ENCODE data around the gene UNC13A.

The UNC13A gene

DNA sequence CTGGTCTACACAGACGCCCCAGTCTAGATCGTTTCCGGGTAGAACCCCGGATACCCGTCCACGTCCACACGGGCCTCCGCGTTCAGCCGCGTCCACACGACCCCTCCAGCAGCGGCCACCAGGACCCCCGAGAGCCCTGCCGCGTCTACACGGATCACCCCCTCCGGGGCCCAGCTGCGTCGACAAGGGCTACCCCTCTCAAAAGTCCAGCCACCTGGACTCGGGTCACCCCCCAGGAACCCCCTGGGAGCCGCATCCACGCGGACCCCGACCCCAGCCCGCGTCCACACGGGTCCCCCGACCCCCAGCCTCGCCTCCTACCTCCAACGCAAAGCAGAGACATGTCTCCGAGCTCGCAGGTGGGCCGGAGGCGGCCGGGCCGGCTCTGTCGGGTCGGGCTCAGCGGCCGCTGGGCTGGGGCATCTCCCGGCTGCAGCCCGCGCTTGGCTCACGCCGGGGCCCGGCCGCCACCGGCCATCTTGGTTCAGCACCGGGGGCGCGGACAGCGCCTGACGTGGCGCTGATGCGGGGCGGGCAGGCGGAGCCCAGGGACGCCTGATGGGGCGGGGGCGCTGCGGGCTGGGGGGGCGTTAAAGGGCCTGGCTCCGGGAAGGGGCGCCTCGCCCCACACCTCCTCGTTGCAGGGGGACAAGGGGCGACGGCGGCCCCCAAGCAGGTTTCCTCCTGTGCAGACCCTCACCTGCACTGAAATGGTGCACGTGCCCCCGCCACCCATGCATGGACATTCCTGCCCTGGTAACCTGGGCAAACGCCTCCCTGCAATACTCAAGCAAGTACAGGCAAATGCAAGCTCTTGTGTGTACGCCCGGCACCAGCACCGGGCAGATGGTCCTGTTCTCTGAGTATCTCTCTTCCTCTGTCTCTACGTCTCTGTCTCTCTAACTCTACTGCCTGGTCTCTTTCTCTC is at the start of gene UNC13A:
Gene UNC13A (minus strand): TSS at position 498 of the 928 bp plus-strand sequence. CDS start 155 bp downstream, at position 343.
- DNase-seq (ENCODE audit: low spot score): peak; percentile 40

DNA sequence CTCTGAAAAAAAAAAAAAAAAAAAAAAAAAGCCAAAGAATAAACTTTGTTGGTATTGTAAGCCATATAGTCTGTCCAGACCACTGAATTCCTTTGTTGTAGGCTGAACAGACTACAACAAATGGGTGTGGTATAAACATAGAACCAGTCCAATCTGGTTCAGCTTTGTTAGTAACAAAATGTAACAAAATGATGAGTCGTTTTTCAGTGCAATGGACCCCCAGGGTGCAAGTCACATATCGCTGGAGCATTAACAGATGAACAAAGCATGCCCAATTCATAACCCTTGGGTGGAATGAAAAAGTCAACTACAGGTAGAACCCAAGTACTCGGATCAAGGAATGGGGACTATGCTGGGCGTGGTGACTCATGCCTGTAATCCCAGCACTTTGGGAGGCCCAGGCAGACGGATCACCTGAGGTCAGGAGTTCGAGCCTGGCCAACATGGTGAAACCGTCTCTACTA is 49.6 kb upstream of the UNC13A start:
- no peak for DNase-seq (ENCODE audit: low spot score)

DNA sequence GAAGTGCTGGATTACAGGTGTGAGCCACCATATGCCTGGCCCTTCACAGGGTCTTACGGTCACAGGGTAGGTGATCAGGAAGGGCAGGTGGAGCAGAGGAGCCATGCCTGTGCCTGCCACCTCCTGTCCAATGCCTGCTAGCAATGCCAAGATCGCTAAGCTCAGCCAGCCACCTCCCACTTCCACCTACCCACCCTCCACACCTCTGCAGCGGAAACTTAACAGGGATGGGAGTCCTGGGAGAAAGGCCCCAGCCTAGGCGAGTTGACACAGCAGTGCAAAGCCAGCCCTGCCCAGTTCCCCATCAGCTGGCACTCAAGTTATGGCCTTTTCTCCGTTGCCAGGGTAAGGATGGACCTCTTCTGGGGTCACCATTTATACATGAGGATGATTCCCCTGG is 47.3 kb upstream of the UNC13A start:
- no peak for DNase-seq (ENCODE audit: low spot score)

DNA sequence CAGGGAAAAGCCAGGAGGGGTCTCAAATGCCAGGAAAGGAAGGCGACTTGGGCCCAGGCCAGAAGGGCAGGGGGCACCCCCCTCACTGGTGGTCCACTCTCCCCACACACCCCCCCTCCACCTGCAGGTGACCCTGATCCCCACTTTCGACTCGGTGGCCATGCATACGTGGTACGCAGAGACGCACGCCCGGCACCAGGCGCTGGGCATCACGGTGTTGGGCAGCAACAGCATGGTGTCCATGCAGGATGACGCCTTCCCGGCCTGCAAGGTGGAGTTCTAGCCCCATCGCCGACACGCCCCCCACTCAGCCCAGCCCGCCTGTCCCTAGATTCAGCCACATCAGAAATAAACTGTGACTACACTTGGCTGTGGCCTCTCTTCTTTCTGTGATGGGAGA is 46.0 kb upstream of the UNC13A start:
- no peak for DNase-seq (ENCODE audit: low spot score)

DNA sequence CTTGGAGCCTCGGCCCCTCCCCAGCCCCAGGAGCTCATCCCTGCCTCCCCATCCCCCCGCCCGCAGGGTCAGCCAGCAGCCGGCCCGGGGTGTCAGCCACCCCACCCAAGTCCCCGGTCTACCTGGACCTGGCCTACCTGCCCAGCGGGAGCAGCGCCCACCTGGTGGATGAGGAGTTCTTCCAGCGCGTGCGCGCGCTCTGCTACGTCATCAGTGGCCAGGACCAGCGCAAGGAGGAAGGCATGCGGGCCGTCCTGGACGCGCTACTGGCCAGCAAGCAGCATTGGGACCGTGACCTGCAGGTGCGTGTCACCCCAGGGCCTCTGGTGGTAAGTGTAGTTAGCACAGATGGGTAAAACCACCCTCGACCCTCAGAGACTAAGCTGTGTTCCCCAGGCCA is 45.0 kb upstream of the UNC13A start:
- no peak for DNase-seq (ENCODE audit: low spot score)

DNA sequence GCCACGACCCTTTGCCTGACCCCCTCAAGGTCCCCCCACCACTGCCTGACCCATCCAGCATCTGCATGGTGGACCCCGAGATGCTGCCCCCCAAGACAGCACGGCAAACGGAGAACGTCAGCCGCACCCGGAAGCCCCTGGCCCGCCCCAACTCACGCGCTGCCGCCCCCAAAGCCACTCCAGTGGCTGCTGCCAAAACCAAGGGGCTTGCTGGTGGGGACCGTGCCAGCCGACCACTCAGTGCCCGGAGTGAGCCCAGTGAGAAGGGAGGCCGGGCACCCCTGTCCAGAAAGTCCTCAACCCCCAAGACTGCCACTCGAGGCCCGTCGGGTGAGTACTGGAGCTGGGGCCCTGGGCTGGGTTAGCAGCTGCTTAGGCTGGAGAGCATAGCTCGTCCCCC is 39.7 kb upstream of the UNC13A start:
- DNase-seq (ENCODE audit: low spot score): no peak

DNA sequence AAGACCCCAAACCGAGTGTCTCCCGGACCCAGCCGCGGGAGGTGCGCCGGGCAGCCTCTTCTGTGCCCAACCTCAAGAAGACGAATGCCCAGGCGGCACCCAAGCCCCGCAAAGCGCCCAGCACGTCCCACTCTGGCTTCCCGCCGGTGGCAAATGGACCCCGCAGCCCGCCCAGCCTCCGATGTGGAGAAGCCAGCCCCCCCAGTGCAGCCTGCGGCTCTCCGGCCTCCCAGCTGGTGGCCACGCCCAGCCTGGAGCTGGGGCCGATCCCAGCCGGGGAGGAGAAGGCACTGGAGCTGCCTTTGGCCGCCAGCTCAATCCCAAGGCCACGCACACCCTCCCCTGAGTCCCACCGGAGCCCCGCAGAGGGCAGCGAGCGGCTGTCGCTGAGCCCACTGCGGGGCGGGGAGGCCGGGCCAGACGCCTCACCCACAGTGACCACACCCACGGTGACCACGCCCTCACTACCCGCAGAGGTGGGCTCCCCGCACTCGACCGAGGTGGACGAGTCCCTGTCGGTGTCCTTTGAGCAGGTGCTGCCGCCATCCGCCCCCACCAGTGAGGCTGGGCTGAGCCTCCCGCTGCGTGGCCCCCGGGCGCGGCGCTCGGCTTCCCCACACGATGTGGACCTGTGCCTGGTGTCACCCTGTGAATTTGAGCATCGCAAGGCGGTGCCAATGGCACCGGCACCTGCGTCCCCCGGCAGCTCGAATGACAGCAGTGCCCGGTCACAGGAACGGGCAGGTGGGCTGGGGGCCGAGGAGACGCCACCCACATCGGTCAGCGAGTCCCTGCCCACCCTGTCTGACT is 39.0 kb upstream of the UNC13A start:
- no peak for DNase-seq (ENCODE audit: low spot score)

DNA sequence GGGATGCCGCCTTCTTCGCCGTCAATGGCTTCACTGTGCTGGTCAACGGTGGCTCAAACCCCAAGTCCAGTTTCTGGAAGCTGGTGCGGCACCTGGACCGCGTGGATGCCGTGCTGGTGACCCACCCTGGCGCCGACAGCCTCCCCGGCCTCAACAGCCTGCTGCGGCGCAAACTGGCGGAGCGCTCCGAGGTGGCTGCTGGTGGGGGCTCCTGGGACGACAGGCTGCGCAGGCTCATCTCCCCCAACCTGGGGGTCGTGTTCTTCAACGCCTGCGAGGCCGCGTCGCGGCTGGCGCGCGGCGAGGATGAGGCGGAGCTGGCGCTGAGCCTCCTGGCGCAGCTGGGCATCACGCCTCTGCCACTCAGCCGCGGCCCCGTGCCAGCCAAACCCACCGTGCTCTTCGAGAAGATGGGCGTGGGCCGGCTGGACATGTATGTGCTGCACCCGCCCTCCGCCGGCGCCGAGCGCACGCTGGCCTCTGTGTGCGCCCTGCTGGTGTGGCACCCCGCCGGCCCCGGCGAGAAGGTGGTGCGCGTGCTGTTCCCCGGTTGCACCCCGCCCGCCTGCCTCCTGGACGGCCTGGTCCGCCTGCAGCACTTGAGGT is 38.1 kb upstream of the UNC13A start:
- DNase-seq (ENCODE audit: low spot score): no peak

DNA sequence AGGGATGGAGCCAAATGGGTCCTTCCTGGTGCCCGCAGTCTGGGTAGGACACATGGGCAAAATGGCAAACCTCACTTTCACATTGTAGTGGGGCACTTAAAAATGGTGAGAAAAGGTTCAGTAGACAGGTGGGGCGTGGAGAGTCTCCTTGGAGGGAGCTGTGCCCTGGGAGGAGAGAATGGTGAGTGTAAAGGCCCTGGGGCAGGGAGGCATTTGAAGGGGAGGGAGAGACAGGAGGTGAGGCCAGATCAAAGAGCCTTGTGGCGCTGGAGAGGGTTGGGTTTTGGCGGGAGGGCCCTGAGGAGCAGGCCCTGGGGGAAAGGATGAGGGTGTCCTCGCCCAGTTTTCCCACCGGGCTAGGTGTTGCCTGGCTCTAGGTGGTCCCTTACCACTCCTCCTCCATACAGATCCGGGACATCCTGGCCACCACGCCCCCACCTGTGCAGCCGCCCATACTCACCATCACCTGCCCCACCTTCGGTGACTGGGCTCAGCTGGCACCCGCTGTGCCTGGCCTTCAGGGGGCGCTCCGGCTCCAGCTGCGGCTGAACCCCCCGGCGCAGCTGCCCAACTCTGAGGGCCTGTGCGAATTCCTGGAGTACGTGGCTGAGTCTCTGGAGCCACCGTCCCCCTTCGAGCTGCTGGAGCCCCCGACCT is 37.4 kb upstream of the UNC13A start:
- no peak for DNase-seq (ENCODE audit: low spot score)

DNA sequence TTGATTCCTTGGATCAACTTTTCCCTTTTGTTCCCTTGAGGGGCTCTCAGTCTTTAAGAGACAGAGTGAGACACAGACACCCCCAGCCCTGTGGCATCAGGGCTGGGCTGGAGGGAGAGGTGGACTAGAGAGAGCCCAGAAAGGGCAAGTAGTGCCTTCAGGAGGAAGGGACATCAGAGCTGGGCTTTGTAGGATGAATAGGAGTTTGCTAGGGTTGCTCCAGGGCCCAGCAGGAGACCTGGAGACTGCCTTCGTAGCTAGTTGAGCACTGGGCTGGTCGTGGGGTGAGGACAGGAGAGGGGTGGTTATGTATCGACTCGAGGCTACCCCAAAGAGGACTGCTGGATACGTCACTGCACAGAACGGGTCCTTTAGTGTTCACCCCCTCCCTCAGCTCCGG is 36.5 kb upstream of the UNC13A start:
- no peak for DNase-seq (ENCODE audit: low spot score)

DNA sequence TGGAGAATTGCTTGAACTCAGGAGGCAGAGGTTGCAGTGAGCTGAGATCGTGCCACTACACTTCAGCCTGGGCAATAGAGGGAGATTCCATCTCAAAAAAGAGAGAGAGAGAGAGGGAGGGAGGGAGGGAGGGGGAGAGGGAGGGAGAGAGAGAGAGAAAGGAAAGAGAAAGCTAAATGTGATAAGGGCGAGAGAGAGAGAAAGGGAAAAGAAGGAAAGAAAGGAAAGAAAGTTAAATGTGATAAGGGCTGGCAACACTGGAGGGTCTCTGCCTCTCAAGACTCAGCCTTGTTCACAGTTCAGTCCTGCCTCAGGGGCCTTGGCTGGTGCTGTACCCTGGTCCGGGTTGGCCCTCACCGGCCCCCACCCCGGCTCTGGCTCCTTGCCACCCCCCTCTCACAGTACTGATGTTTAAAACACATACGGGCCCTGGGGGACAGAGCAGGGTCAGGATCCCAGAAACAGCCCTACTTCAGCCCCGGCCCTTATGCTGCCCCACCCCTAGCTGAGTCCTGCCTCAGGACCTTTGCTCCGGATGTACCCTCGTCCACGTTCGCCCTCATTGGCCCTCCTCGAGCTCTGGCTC is 34.6 kb upstream of the UNC13A start:
- no peak for DNase-seq (ENCODE audit: low spot score)

DNA sequence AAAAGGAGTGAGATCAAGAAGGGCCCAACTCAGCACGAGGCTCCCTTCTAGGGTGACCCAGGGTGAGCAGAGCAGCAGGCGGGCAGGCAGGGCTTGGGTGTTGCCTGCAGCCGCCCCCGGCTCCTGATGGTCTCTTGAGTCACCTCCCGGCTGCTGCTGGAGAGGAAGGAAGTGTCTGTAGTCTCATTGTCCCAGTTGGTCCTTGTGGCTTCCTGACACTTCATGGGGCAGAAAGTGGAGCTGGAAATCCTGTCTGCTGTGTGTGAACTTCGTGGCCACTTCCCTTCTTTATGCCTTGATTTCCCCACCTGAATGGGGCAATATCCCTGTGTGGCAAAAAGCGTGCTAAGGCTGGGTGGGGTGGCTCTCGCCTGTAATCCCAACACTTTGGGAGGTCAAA is 33.7 kb upstream of the UNC13A start:
- no peak for DNase-seq (ENCODE audit: low spot score)

DNA sequence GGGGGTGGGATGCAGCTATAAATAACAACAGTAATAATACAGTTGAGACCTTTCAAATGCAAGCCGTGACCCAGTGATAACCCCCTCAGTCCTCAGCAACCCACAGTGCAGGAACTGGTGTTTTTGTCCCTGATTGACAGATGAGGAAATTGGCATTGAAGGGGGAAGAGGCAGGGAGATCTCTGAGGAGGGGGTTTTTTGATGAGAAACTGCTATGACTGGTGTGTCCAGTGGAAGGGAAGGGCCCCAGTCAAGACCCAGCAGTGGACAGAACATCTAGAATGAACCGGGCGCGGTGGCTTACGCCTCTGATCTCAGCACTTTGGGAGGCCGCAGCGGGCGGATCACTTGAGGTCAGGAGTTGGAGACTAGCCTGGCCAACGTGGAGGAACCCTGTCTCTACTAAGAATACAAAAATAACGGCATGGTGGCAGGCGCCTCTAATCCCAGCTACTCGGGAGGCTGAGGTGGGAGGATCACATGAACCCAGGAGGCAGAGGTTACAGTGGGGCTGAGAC is 33.0 kb upstream of the UNC13A start:
- no peak for DNase-seq (ENCODE audit: low spot score)

DNA sequence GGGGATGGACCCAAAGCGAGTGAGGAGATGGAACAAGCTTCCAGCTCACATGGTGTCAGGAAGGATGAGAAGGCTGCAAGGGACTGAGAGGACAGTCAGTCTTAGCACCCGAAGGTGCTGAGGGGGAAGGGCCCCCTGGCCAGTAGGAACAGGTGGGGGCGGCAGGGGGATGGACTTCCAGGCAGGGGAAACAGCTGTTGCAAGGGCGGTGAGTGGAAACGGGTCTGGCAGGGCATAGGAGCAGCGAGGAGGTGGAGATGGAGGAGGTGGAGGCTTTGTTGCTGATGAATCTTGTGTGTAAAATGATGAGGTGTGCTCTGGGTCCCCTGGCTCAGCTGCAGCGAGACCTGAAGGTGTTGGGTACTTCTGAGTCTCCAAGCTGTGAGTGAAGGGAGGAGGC is 32.3 kb upstream of the UNC13A start:
- DNase-seq (ENCODE audit: low spot score): no peak

DNA sequence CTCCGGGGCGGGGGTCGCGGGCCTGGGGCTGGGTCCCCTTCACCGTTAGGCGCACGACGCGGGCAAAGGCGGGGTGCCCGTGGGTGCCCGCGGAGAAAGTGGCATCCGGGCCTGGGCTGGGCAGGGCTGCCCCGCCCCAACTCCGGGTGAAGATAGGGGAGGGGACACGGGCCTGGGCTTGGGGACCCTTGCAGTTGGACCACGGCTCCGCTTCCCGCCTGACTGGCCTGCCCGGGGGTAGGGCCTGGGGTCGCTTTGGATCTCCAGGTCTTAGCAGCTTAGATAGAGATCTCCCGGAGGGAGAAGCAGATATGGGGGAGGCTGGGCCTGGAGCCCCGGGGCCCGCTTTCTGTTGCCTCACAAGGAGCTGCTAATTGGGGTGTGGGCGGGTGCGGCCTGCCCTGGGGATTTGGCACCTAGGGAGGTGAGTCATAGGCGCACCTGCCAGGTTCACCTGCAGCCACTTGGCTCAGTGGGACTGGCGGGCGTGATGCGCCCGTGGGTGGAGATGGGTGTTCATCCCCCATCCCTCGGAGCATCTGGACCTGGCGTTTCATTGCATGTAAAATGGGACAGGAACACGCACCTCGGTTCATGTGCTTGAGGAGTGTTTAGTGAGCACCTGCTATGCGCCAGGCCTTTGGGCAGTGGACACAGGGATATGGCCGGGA is 31.7 kb upstream of the UNC13A start:
- no peak for DNase-seq (ENCODE audit: low spot score)

DNA sequence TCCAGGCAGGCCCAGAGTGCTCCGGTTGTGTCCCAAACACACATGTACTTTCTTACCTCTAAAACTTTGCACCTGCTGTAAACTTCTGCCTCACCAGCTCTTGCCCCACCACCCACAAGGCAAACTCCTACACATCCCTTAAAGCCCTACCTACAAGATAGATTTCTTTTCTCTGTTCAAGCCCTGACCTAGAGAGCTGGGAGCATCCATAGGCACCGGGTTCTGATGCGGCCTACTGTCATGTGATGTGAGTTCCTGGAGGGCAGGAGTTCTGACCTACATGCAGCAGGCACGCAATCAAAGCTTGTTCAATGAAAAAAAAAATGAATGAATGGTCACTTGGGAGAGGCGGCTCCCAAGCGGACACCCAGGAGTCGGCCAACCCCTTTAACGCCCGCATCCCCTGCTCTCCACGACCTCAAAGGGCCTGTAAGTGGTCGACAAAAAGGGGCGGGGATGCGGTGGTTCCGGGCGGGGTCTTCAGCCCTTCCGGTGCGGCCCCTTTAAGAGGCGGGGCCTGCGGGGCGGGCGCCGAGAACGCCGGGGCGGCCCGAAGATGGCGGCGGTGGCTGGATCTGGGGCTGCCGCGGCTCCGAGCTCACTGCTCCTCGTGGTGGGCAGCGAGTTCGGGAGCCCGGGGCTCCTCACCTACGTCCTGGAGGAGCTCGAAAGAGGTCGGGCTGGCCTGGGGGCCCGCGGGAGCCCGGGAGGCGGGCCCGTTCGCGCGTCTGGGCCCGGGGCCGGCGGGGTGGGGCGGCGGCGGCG is 31.0 kb upstream of the UNC13A start, which contains the start of gene MAP1S:
Gene MAP1S (plus strand): TSS at position 534 of the 765 bp plus-strand sequence. CDS start 23 bp downstream, at position 557.
- peak; percentile 82 for DNase-seq (ENCODE audit: low spot score)

DNA sequence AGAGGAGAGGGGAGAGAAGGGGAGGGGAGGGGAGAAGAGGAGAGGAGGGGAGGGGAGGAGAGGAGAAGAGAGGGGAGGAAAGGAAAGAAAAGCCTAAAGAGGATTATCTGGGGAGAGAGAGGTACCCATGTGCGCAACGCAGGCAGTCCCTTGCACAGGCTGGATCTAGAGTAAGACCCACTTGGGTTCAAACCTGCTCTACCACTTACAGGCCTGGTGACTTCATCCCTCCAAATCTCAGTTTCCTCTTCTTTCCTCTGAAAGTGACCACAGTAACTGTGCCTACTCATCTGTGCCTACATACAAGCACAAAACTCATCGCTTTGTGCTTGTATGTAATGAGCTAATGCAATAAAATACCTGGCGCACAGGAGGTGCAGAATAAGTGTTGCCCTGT is 30.4 kb upstream of the UNC13A start:
- no peak for DNase-seq (ENCODE audit: low spot score)

DNA sequence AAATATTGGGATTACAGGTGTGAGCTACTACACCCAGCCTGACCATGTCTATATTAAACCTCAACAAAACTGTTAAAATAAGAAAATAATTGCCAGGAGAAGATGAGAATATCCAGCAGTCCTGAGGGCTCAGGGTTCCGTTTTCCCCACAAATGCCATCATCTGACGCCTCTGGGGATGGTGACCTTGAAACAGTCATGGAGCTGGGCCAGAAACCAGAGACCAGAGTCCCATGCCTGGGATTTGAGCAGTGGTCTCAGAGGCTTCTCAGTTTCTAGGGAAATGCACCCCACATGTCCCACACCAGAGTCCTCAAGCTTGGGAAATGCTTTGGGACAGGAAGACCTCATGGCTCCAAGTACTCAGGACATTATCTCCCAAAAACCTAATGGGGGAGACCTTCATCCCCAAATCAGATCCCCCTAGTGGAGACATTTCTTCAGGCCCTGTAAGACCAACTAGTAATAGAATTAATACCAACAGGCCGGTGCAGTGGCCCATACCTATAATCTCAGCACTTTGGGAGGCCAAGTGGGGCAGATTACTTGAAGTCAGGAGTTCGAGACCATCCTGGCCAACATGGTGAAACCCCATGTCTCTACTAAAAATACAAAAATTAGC is 28.3 kb upstream of the UNC13A start:
- no peak for DNase-seq (ENCODE audit: low spot score)

DNA sequence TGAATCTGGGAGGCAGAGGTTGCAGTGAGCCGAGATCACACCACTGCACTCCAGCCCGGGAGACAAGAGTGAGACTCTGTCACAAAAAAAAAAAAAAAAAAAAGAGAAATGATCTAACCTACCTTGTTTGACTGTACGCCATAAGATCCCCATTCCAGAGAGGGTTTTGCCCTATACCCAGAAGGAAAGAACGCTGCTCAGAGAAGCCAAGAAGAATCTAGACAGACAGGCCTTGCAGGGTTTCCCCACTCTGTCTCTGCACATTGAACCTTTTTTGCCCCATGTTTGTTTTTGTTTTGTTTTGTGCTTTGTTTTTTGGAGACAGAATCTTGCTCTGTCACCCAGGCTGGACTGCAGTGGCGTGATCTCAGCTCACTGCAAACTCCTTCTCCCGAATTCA is 23.7 kb upstream of the UNC13A start:
- DNase-seq (ENCODE audit: low spot score): no peak

Measured in HuH-7 (cell line).